AG04449 (cell line): ENCODE measurements around the gene CCND3.

Experiments used
- CTCF ChIA-PET: fragments of 350-600 bp; formaldehyde crosslinking; extraction: SDS; loops from one replicate; lab custom pipeline; 2021; ENCODE audit warnings: antibody characterized with exemption; lab: Yijun Ruan, JAX
- POLR2A ChIA-PET: fragments of 400-600, 350-600 bp; formaldehyde crosslinking; extraction: SDS; loops from one replicate; lab custom pipeline; 2020; ENCODE audit warnings: antibody characterized with exemption, inconsistent platforms; lab: Yijun Ruan, JAX
- DNase-seq: peaks from one replicate; pipeline ENCODE4 v3.0.0-alpha.2; 2010; ENCODE audit warnings: low read depth, low spot score
- H3K4me3 ChIP-seq: 2 replicates; pipeline ENCODE4 v1.5.1; 2011; ENCODE audit warnings: low read depth, mild to moderate bottlenecking, control low read depth, low read length
- TF ChIP-seq, protein P1 (sequence below): IDR thresholded peaks from one replicate; pipeline ENCODE4 v1.5.1; 2011; ENCODE audit warnings: mild to moderate bottlenecking, moderate library complexity, low read length, control low read depth, inconsistent platforms; ENCODE audit not compliant: insufficient read depth; ENCODE audit errors: missing control alignments

Gene CCND3

DNA sequence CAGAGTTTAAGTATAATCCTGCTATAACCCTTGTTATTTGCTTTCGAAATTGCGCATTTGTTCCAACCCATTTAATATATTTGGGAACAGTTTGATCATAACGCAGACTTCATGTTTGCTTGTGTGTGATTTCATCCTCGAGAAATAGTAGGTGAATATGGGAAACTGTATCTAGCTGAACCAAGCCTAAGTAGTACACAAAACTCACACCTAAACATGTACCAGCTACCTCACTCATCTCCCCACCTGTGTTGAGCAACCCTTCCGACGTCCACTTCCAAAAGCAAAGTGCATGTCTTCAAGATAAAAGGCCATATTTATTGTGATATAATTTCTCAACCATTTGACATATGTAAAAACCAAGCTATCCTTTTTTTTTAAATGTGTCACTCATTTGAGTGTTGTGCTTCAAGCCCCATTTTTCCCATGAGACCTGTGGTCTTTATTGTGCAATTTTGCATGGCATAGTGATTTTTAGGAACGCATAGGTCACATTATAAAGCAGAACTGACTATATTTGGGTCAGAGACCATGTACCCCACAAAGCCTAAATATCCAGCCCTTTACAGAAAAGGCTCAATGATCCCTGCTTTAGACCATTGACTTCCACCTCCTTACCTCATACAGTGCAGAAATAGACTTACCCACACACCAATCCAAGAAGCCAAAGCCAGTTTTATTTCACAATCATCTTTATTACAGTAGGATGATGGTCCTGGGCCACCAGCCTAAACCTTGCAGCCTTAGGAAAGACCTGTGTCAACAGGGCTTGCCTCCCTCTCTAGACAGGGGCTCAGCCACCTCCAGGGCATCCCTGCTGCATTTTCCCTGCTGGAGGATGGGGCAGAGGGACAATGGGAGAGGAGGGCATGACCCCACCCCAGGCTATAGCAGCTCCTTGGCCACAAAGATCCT lies 7.1 kb downstream of the CCND3 start:
- TF ChIP-seq, protein P1, sequence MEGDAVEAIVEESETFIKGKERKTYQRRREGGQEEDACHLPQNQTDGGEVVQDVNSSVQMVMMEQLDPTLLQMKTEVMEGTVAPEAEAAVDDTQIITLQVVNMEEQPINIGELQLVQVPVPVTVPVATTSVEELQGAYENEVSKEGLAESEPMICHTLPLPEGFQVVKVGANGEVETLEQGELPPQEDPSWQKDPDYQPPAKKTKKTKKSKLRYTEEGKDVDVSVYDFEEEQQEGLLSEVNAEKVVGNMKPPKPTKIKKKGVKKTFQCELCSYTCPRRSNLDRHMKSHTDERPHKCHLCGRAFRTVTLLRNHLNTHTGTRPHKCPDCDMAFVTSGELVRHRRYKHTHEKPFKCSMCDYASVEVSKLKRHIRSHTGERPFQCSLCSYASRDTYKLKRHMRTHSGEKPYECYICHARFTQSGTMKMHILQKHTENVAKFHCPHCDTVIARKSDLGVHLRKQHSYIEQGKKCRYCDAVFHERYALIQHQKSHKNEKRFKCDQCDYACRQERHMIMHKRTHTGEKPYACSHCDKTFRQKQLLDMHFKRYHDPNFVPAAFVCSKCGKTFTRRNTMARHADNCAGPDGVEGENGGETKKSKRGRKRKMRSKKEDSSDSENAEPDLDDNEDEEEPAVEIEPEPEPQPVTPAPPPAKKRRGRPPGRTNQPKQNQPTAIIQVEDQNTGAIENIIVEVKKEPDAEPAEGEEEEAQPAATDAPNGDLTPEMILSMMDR = no peak
- CTCF ChIA-PET = interaction anchor here (0.8 to 15.2 kb wide), 10 partner anchors 8 to 158 kb away, joined by 3 to 341 read pairs (median 10); partner anchors contain the start of genes BYSL, MED20 and TOMM6
- H3K4me3 ChIP-seq = no peak overlapping the region
- POLR2A ChIA-PET = no interaction called here
- DNase-seq = no peak

GRCh38 chr6:41932378-41932777 lies 9.2 kb downstream of the CCND3 start:
- CTCF ChIA-PET = interaction anchor here (0.7 to 15.2 kb wide), 6 partner anchors 6 to 145 kb away, joined by 3 to 341 read pairs (median 14); partner anchors contain the start of genes BYSL, CCND3, MED20 and TOMM6
- POLR2A ChIA-PET = no interaction called here

DNA sequence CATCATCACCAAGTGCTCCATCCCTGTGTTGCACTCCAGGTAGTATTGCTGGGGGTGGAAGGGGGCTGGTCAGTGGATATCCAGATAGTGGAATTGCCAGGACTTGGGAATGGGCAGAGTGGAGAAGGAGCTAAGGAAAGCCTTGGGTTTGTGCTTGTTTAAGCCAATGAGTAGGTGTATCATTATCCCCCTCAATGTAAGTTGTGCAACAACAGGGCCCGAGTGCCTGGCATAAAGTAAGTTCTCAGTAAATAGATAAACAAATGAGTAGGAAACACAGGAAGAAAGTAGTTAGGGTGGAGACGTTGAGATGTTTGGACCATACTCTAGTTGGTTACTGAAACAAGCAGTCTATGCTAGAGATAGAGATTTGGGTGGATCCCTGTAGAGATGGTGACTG lies 9.8 kb downstream of the CCND3 start:
- H3K4me3 ChIP-seq = no peak overlapping the region
- ChIA-PET POLR2A (interaction anchor here (1.6 kb wide), 1 partner anchor 11 kb away, joined by 6 read pairs; the partner anchor contains the start of genes BYSL and MED20), CTCF (interaction anchor here (1.3 to 15.2 kb wide), 5 partner anchors 4 to 564 kb away, joined by 3 to 341 read pairs (median 22); partner anchors contain the start of genes BYSL, CCND3, MED20 and TOMM6)
- no peak for DNase-seq
- TF ChIP-seq, protein P1 = no peak

More at GRCh38 chr6:41932378-41932777, 9.2 kb downstream of the CCND3 start:
- DNase-seq = no peak
- no peak overlapping the region for H3K4me3 ChIP-seq
- TF ChIP-seq, protein P1 = no peak

- DNase-seq = no peak
- POLR2A ChIA-PET = interaction anchor here (1.3 kb wide), 1 partner anchor 9 kb away, joined by 4 read pairs; no protein-coding TSS in a partner anchor
- TF ChIP-seq, protein P1 = no peak
- CTCF ChIA-PET = interaction anchor here (1.4 to 15.2 kb wide), 5 partner anchors 4 to 143 kb away, joined by 6 to 341 read pairs (median 22); partner anchors contain the start of genes BYSL, CCND3, MED20 and TOMM6
- H3K4me3 ChIP-seq = no peak overlapping the region
These were observed 11.7 kb downstream of the CCND3 start for GRCh38 chr6:41929924-41930323.

DNA sequence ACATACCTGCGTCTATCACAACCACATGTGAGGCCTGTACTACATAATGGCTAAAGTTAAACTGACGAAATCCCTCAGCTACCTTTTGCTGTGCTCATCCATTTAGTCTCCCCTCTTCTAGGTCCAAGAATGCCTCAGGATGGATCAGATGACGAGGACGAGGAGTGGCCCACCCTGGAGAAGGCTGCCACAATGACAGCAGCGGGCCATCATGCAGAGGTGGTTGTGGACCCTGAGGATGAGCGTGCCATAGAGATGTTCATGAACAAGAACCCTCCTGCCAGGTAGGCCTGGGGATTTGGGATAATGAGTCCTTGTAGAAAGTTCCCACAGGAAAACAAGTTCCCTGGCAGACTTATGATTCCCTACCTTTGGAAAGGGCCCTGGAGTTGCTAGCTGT lies 14.4 kb downstream of the CCND3 start:
- ChIA-PET CTCF (interaction anchor here (1.1 to 12.2 kb wide), 7 partner anchors 9 to 146 kb away, joined by 3 to 341 read pairs (median 4); partner anchors contain the start of genes CCND3, PRICKLE4 and TOMM6), POLR2A (no interaction called here)
- TF ChIP-seq, protein P1 = no peak
- no peak for DNase-seq
- no peak overlapping the region for H3K4me3 ChIP-seq
